LNCaP clone FGC (cell line): ENCODE results near the gene ACTR2.
A peak's percentile ranks its signal among the peaks of the same experiment; 100 is the strongest.

ENCODE experiments used
- DNase-seq: peaks from one replicate; pipeline ENCODE4 v3.0.0-alpha.2; 2011; ENCODE audit warnings: low read depth
- H3K4me3 ChIP-seq: 2 replicates; pipeline ENCODE4 v1.5.1; 2011; ENCODE audit warnings: mild to moderate bottlenecking, low read depth, low read length, control low read depth
- TF ChIP-seq, protein P1 (sequence below): IDR thresholded peaks from 2 replicates; pipeline ENCODE4 v1.5.1; 2012; ENCODE audit warnings: mild to moderate bottlenecking; ENCODE audit not compliant: control insufficient read depth, insufficient read depth; ENCODE audit errors: extremely low read depth

The ACTR2 gene

DNA sequence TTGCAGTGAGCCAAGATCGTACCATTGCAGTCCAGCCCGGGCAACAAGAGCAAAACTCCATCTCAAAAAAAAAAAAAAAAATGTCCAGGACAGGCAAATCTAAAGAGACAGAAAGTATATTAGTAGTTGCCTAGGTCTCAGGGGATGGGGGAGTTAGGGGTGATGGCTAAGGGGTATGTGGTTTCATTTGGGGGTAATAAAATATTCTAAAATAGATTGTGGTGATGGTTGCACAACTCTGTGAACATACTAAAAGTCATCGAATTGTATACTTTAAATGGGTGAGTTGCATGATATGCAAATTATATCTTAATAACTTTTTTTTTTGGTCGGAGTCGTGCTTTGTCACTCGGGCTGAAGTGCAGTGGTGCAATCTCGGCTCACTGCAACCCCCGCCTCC lies 34.2 kb upstream of the ACTR2 start:
- DNase-seq: no peak
- H3K4me3 ChIP-seq: no peak overlapping the region
- TF ChIP-seq, protein P1, sequence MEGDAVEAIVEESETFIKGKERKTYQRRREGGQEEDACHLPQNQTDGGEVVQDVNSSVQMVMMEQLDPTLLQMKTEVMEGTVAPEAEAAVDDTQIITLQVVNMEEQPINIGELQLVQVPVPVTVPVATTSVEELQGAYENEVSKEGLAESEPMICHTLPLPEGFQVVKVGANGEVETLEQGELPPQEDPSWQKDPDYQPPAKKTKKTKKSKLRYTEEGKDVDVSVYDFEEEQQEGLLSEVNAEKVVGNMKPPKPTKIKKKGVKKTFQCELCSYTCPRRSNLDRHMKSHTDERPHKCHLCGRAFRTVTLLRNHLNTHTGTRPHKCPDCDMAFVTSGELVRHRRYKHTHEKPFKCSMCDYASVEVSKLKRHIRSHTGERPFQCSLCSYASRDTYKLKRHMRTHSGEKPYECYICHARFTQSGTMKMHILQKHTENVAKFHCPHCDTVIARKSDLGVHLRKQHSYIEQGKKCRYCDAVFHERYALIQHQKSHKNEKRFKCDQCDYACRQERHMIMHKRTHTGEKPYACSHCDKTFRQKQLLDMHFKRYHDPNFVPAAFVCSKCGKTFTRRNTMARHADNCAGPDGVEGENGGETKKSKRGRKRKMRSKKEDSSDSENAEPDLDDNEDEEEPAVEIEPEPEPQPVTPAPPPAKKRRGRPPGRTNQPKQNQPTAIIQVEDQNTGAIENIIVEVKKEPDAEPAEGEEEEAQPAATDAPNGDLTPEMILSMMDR: no peak

DNA sequence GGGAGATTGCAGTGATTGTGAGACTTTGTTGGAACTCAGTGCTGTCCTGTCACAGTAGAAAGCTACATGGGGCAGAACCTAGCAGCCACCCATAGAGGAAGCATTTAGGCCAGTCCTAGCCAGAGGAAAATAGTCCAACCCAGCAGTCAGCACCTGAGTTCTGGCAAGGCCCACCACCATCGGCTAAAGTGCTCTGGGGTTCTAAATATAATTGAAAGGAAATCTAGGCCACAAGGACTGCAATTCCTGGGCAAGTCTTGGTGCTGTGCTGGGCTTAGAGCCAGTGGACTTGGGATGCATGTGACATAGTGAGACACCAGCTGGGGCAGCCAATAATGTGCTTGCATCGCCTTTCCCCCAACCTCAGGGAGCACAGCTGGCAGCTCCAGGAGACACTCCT lies 28.9 kb upstream of the ACTR2 start:
- TF ChIP-seq, protein P1: no peak
- DNase-seq: no peak

DNA sequence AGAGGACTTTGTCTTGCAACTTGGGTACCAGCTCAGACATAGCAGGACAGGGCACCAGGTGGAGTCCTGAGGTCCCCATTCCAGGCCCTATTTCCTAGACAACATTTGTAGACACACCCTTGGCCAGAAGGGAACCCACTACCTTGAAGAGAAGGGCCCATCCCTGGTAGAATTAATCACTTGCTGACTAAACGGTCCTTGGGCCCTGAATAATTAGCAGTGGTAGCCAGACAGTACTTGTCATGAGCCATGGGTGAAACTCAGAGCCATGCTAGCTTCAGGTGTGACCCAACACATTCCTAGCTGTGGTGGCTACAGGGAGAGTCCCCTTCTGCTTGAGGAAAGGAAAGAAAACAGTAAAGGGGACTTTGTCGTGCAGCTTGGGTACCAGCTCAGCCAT lies 28.5 kb upstream of the ACTR2 start:
- DNase-seq: no peak
- no peak overlapping the region for H3K4me3 ChIP-seq
- TF ChIP-seq, protein P1: no peak

More for the DNA sequence above, 28.9 kb upstream of the ACTR2 start:
- H3K4me3 ChIP-seq: no peak overlapping the region

DNA sequence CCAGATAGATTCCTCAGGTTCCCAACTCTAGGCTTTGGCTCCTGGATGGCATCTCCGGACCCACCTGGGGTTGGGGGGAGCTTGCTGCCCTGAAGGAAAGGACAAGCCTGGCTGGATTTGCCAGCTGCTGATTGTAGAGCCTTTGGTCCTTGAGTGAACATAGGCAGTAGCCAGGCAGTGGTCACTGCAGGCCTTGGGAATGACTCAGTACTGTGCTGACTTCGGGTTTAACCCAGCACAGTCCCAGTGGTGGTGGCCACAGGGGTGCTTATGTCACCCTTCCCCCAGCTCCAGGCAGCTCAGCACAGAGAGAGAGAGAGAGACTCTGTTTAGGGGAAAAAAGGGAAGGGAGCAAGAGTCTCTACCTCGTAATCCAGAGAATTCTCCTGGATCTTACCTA lies 27.7 kb upstream of the ACTR2 start:
- no peak overlapping the region for H3K4me3 ChIP-seq
- TF ChIP-seq, protein P1: no peak
- no peak for DNase-seq

DNA sequence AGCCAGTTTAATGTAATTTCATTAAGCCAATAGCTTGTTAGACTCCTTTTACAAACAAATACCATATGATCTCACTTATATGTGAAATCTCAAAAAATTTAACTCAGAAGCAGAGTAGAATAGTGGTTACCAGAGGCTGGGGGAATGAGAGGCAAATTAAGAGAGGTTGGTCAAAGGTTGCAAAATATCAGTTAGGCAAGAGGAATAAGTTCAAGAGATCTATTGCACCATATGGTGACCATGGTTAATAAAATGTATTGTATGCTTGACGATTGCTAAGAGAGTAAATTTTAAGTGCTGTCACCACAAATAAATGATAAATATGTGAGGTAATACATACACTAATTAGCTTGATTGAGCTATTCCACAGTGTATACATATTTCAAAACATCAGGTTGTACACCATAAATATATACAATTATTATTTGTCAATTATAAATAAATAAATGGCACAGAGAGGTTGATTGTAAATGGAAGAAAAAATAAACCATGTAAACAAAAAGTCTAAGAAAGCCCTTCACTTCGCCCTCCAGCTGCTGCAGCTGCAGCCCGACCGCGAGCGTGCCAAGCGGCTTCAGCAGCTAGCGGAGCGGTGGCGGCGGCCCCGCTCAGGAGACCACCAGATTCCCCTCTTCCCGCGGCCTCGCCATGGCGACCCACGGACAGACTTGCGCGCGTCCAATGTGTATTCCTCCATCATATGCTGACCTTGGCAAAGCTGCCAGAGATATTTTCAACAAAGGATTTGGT lies 23.0 kb upstream of the ACTR2 start:
- peak overlapping the region; percentile 24; the same call in 1 of the 2 replicates for H3K4me3 ChIP-seq
- TF ChIP-seq, protein P1: no peak
- DNase-seq: no peak

DNA sequence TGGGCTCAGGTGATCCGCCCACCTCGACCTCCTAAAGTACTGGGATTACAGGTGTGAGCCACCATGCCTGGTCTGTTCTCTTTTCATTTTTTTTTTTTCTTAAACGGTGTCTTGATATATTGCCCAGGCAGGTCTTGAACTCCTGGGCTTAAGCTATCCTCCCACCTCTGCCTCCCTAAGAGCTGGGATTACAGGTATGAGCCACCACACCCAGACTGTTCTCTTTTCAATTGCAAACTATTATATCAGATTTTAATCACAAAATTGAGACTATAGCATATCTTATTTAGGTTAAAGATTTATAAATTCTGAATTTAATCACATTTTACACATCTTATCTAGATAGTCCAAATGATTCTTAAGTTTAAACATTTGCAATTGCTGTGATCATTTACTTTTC lies 15.5 kb upstream of the ACTR2 start:
- no peak overlapping the region for H3K4me3 ChIP-seq
- DNase-seq: no peak
- TF ChIP-seq, protein P1: no peak

DNA sequence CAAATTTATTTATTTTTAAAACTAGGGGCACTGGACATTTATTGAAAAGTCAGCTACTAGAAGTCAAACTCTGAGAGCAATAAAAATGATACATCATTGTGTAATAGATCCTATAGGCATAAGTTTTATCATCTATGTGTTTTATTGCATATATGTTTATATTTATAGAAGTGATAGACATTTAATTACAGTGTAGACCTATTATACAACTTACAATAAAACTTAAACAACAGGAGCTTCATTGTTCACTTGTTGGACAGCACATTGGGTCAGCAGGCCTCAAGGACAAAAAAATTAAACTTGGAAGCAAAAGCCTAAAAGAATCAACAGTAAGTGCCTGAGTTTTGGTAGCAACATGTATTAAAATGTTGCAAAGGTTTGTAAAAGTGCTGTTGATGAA lies 15.0 kb upstream of the ACTR2 start:
- H3K4me3 ChIP-seq: no peak overlapping the region
- no peak for DNase-seq
- TF ChIP-seq, protein P1: no peak
